ENCODE measurements around the gene PPARGC1A. TPM values are rescaled to one million over a fixed set of nuclear protein-coding genes. Genes with fewer than 3 reads are reported as not detected.

The PPARGC1A gene
- total and polyA plus RNA-seq, 2 experiments from 2014 or later: 6.7 to 16.6 TPM

DNA sequence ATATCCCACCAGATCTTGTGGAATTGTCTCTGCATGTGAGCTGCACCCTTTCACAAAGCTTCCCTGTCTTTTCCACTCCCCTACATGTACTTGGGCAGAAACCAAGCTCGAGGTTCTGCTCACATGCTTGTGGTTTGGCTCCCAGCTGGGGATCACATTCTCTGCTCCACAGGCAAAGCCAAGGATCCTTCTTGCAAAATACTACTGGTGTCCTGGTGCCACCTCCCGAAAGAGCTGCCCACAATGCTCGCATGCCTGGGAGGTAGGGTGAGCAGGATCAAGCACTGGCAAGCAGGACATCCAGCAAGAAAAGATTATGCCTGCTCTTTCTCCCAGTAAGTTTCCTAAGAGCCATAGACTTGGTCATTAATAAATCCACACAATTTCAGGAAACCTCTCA is 45.1 kb upstream of the PPARGC1A start:
- H3K4me3 ChIP-seq: no peak overlapping the region
- H3K79me2 ChIP-seq: no peaks in the 10 kb centered on the region
- no peak overlapping the region for H3K27ac ChIP-seq
- no peaks in the 10 kb centered on the region for H3K9me3 ChIP-seq (ENCODE audit: low read depth)
- no peak overlapping the region for H2AFZ ChIP-seq
- TF ChIP-seq EZH2phosphoT487 (IDR thresholded peaks at IDR 0.05; ENCODE audit: low read depth, severe bottlenecking, unreplicated experiment) (no peak), CTCF (IDR thresholded peaks at IDR 0.05; ENCODE audit: poor library complexity) (no peak)
- H3K27me3 ChIP-seq: no peaks in the 10 kb centered on the region
- WGBS (ENCODE audit: low lambda C conversion rate, missing lambda C conversion rate): 54% methylated on average over 3 of the region's 3 CpGs
- peaks cover 16% of the 10 kb centered on the region for H3K4me1 ChIP-seq (ENCODE audit: insufficient read depth)
- no peaks in the 10 kb centered on the region for H3K9me2 ChIP-seq (replicated peaks; ENCODE audit: insufficient read depth)
- no peaks in the 10 kb centered on the region for H3K36me3 ChIP-seq (replicated peaks; ENCODE audit: insufficient read depth, low read depth)
- no peaks in the 10 kb centered on the region for H4K20me1 ChIP-seq (ENCODE audit: insufficient read depth, poor library complexity, severe bottlenecking)
- peak; percentile 19 for DNase-seq (ENCODE audit: low spot score)
- no peak overlapping the region for H3K4me2 ChIP-seq

DNA sequence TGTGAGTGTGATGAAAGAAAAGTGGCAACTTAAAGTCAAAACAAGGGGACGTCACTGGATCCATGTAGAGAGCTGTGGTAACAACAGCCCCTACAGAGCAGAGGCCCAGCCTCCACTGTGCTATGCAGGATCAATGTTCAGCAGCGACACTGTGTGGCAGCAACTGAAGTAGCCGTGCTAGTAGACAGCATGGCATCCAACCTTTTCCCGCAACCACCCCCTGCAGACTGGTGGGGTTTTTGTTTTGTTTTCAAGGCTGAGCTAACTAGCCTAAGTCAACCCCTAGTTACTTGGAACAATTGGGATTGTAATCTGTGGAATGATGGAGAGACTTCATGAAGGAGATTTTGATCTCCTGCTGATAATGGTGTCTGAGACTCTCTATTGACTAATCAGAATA is 44.4 kb upstream of the PPARGC1A start:
- Histone ChIP-seq H3K9me3 (ENCODE audit: low read depth) (no peaks in the 10 kb centered on the region), H3K79me2 (no peaks in the 10 kb centered on the region), H4K20me1 (ENCODE audit: insufficient read depth, poor library complexity, severe bottlenecking) (no peaks in the 10 kb centered on the region), H3K36me3 (replicated peaks; ENCODE audit: insufficient read depth, low read depth) (no peaks in the 10 kb centered on the region), H3K27me3 (no peaks in the 10 kb centered on the region), H3K4me3 (no peak overlapping the region), H3K27ac (no peak overlapping the region), H3K9me2 (replicated peaks; ENCODE audit: insufficient read depth) (no peaks in the 10 kb centered on the region), H3K4me1 (ENCODE audit: insufficient read depth) (peaks cover 20% of the 10 kb centered on the region), H3K4me2 (no peak overlapping the region), H2AFZ (no peak overlapping the region)
- TF ChIP-seq EZH2 (IDR thresholded peaks at IDR 0.05; ENCODE audit: borderline replicate concordance): no peak
- TF ChIP-seq CTCF (IDR thresholded peaks at IDR 0.05; ENCODE audit: poor library complexity): no peak
- TF ChIP-seq EZH2phosphoT487 (IDR thresholded peaks at IDR 0.05; ENCODE audit: low read depth, severe bottlenecking, unreplicated experiment): no peak
- 84% methylated on average over 4 of the region's 4 CpGs for WGBS (ENCODE audit: low lambda C conversion rate, missing lambda C conversion rate)
- no peak for DNase-seq (ENCODE audit: low spot score)

DNA sequence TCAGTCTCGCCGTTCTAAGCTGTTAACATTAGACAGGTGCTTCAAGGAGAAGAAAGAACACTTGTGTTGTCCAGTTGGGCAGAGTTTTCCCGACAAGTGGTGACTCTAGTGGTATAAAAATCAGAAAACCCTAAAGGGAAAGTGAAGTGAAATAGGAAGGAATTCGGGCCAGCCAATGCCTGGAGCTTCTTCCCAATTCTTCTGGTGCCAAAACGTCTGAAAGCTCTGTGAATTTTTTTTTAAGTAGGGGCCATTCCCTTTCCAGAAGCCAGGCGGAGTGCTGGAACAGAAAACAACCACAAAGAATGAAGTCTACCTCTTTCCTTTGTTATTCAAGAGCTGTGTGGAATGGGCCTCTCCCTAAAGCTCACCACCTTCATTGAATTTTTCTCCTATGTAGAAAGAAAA is 43.1 kb upstream of the PPARGC1A start:
- Histone ChIP-seq H3K27me3 (no peaks in the 10 kb centered on the region), H3K4me1 (ENCODE audit: insufficient read depth) (peaks cover 20% of the 10 kb centered on the region), H2AFZ (no peak overlapping the region), H3K4me3 (no peak overlapping the region), H3K79me2 (no peaks in the 10 kb centered on the region), H3K27ac (peak overlapping the region; percentile 21), H3K4me2 (no peak overlapping the region), H3K36me3 (replicated peaks; ENCODE audit: insufficient read depth, low read depth) (no peaks in the 10 kb centered on the region), H3K9me3 (ENCODE audit: low read depth) (no peaks in the 10 kb centered on the region), H4K20me1 (ENCODE audit: insufficient read depth, poor library complexity, severe bottlenecking) (no peaks in the 10 kb centered on the region), H3K9me2 (replicated peaks; ENCODE audit: insufficient read depth) (no peaks in the 10 kb centered on the region)
- DNase-seq (ENCODE audit: low spot score): peak; percentile 9
- WGBS (ENCODE audit: low lambda C conversion rate, missing lambda C conversion rate): 50% methylated on average over 6 of the region's 6 CpGs
- TF ChIP-seq CTCF (IDR thresholded peaks at IDR 0.05; ENCODE audit: poor library complexity) (peak; percentile 26), EZH2phosphoT487 (IDR thresholded peaks at IDR 0.05; ENCODE audit: low read depth, severe bottlenecking, unreplicated experiment) (no peak), EZH2 (IDR thresholded peaks at IDR 0.05; ENCODE audit: borderline replicate concordance) (no peak)

GRCh38 chr4:23932186-23932585 is 42.3 kb upstream of the PPARGC1A start:
- 53% methylated on average over 4 of the region's 4 CpGs for WGBS (ENCODE audit: low lambda C conversion rate, missing lambda C conversion rate)
- TF ChIP-seq EZH2phosphoT487 (IDR thresholded peaks at IDR 0.05; ENCODE audit: low read depth, severe bottlenecking, unreplicated experiment) (no peak), CTCF (IDR thresholded peaks at IDR 0.05; ENCODE audit: poor library complexity) (no peak), EZH2 (IDR thresholded peaks at IDR 0.05; ENCODE audit: borderline replicate concordance) (no peak)
- Histone ChIP-seq H3K9me3 (ENCODE audit: low read depth) (no peaks in the 10 kb centered on the region), H3K4me2 (no peak overlapping the region), H2AFZ (no peak overlapping the region), H4K20me1 (ENCODE audit: insufficient read depth, poor library complexity, severe bottlenecking) (no peaks in the 10 kb centered on the region), H3K9me2 (replicated peaks; ENCODE audit: insufficient read depth) (no peaks in the 10 kb centered on the region), H3K79me2 (no peaks in the 10 kb centered on the region), H3K27ac (peak overlapping the region; percentile 91), H3K27me3 (no peaks in the 10 kb centered on the region), H3K4me3 (no peak overlapping the region), H3K4me1 (ENCODE audit: insufficient read depth) (peaks cover 20% of the 10 kb centered on the region), H3K36me3 (replicated peaks; ENCODE audit: insufficient read depth, low read depth) (no peaks in the 10 kb centered on the region)
- DNase-seq (ENCODE audit: low spot score): no peak
